Tibial nerve (tissue), 4 donors: ENCODE data around the gene CYP2A6.
"Not testable (repeated sequence)": the region's sequence is repeated elsewhere in the genome, so short reads cannot be mapped to it uniquely, and the experiment has no call there.

ENCODE experiments used
- CTCF ChIP-seq, 5 experiments: fragments of 200-600 bp in 3 of 5; fragments of 450-650 bp in 2 of 5; sonication (generic) in 3 of 5; IDR thresholded peaks; one replicate each; pipeline ENCODE4 v1.5.1; 2016 to 2019; ENCODE audit warnings: antibody characterized with exemption in 5 of 5, mild to moderate bottlenecking in 3 of 5, moderate library complexity in 2 of 5
- EP300 ChIP-seq, 2 donors: sonication (generic); formaldehyde crosslinking; IDR thresholded peaks; one replicate each; pipeline ENCODE4 v1.6.1; 2017; ENCODE audit warnings: antibody characterized with exemption in 2 of 2, mild to moderate bottlenecking in 1 of 2

GRCh38 chr19:40810649-40811408, 39.4 kb downstream of the CYP2A6 start:
- TF ChIP-seq CTCF (IDR thresholded peaks at IDR 0.05): not testable (repeated sequence)
- TF ChIP-seq EP300 (IDR thresholded peaks at IDR 0.05): peak in 1 of 2 donors; percentile 59
